Fibroblast of lung (primary cell): ENCODE results near the gene BCKDK. TPM values are rescaled to one million over a fixed set of nuclear protein-coding genes. Genes with fewer than 3 reads are reported as not detected.
A peak's percentile ranks its signal among the peaks of the same experiment; 100 is the strongest.
"Not testable (repeated sequence)": the region's sequence is repeated elsewhere in the genome, so short reads cannot be mapped to it uniquely, and the experiment has no call there.

ENCODE experiments used
- DNase-seq, 2 donors: peaks; one replicate each; pipeline versions ENCODE4 v3.0.0 to v3.0.0-alpha.2; 2010; ENCODE audit warnings: low read depth in 2 of 2
- H2AFZ ChIP-seq: 2 replicates; pipeline ENCODE4 v1.5.1; 2012; ENCODE audit warnings: low read length, control low read depth, inconsistent platforms
- H3K27ac ChIP-seq: 2 replicates; pipeline ENCODE4 v1.5.1; 2011; ENCODE audit warnings: low read length, control low read depth; ENCODE audit not compliant: insufficient read depth
- H3K27me3 ChIP-seq: 2 replicates; pipeline ENCODE4 v1.5.1; 2011; ENCODE audit warnings: mild to moderate bottlenecking, low read length; ENCODE audit not compliant: control insufficient read depth, insufficient read depth
- H3K36me3 ChIP-seq: 2 replicates; pipeline ENCODE4 v1.5.1; 2011; ENCODE audit warnings: low read length; ENCODE audit not compliant: control insufficient read depth, insufficient read depth
- H3K4me1 ChIP-seq: 2 replicates; pipeline ENCODE4 v1.5.1; 2011; ENCODE audit warnings: low read length; ENCODE audit not compliant: control insufficient read depth, insufficient read depth; ENCODE audit errors: extremely low read depth
- H3K4me2 ChIP-seq: 2 replicates; pipeline ENCODE4 v1.5.1; 2011; ENCODE audit warnings: low read length, control low read depth; ENCODE audit not compliant: insufficient read depth; ENCODE audit errors: extremely low read depth
- H3K4me3 ChIP-seq, 4 experiments: fragments of 200-600 bp in 1 of 4; sonication (generic) in 1 of 4; replicated peaks in 1 of 4; 2 replicates each; pipeline ENCODE4 v1.5.1; 2011 to 2016; ENCODE audit warnings: low read length in 4 of 4, low read depth in 3 of 4, mild to moderate bottlenecking in 3 of 4, control low read depth in 2 of 4, inconsistent platforms in 1 of 4, mixed read lengths in 1 of 4; ENCODE audit not compliant: insufficient read depth in 1 of 4; ENCODE audit errors: control extremely low read depth in 1 of 4
- H3K79me2 ChIP-seq: 2 replicates; pipeline ENCODE4 v1.5.1; 2012; ENCODE audit warnings: mild to moderate bottlenecking, low read length, inconsistent platforms; ENCODE audit not compliant: control insufficient read depth, insufficient read depth
- H3K9ac ChIP-seq: 2 replicates; pipeline ENCODE4 v1.5.1; 2011; ENCODE audit warnings: mild to moderate bottlenecking, low read length, control low read depth; ENCODE audit not compliant: insufficient read depth
- H3K9me3 ChIP-seq: 2 replicates; pipeline ENCODE4 v1.5.1; 2012; ENCODE audit warnings: low read depth, low read length; ENCODE audit not compliant: control insufficient read depth, insufficient read depth
- H4K20me1 ChIP-seq: 2 replicates; pipeline ENCODE4 v1.5.1; 2011; ENCODE audit warnings: low read length; ENCODE audit not compliant: control insufficient read depth, insufficient read depth; ENCODE audit errors: extremely low read depth
- EZH2 ChIP-seq: IDR thresholded peaks from 2 replicates; pipeline ENCODE4 v1.5.1; 2012; ENCODE audit warnings: low read length, control low read depth, mild to moderate bottlenecking; ENCODE audit errors: missing control alignments
- polyA plus RNA-seq, 2 donors: library from polyadenylated mRNA; depleted of rRNA in 1 of 2; stranded (reverse) in 1 of 2; unstranded in 1 of 2; fragments of >200 nt; gene quantifications; 2 replicates each; pipeline ENCODE4 v1.2.1, GENCODE V29; 2011 to 2012; ENCODE audit warnings: missing spikeins in 1 of 2
- total RNA-seq: library from RNA; depleted of rRNA; stranded (reverse); fragments of >200 nt; gene quantifications from 2 replicates; pipeline ENCODE4 v1.2.1, GENCODE V29; 2014
- TF ChIP-seq, protein P1 (sequence below), 2 donors: IDR thresholded peaks in 1 of 2; conservative IDR thresholded peaks in 1 of 2; 1 replicate in 1 of 2; 2 replicates in 1 of 2; pipeline ENCODE4 v1.5.1; 2011 to 2012; ENCODE audit warnings: low read length in 2 of 2, control low read depth in 1 of 2, inconsistent platforms in 1 of 2, low read depth in 1 of 2, mild to moderate bottlenecking in 1 of 2

BCKDK gene
- total and polyA plus RNA-seq, 2 donors (not counting 1 experiment from before 2014, with no cell fraction given): 18.5 to 34.8 TPM

DNA sequence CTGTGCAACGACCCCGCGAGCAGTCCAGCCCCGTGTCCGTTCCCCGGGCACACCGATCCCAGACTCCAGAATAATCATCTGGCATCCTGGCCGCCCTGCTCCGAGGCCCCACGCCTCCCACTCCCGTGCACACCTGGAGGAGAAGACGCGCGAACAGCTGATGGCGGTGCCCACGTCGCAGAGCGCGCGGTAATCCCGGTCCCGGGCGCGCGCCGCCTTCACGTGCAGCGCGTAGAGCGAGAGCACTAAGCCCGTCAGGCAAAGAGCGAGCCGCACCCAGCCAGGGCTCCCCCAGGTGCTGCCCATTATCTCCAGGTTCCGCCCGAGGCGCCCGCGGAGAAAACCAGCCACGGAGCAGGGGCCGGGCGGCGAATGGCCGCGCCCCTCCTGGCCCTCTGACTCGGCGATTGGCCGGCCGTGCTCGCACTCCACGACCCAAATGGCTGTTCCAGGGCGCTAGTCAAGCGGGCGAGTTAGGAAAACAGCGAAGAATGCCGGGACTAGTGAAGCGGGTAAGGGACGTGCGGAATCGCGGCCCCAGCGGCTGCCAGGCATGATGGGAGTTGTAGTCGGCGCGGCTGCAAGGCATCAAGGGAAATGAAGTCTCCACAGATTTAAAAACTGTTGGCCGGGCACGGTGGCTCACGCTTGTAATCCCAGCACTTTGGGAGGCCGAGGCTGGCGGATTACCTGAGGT is 13.6 kb upstream of the BCKDK start, which contains the start of gene VKORC1:
Gene VKORC1, minus strand, starts transcription at position 374 of the 697 bp plus-strand sequence. Its CDS starts 68 bp downstream, at position 306.
- Histone ChIP-seq H3K27ac (peak within 1 kb of the TSS; percentile 78), H3K4me2 (peak within 1 kb of the TSS; percentile 97), H3K36me3 (peaks cover 6% of the 10 kb centered on the region), H3K27me3 (no peaks in the 10 kb centered on the region), H3K4me3 (peak within 1 kb of the TSS; percentile 85 to 99 (median 90)), H3K9ac (peak within 1 kb of the TSS; percentile 84), H4K20me1 (no peaks in the 10 kb centered on the region), H3K4me1 (peaks cover 3% of the 10 kb centered on the region), H3K9me3 (no peaks in the 10 kb centered on the region), H2AFZ (peak within 1 kb of the TSS; percentile 85), H3K79me2 (peaks cover 21% of the 10 kb centered on the region)
- peak; percentile 97 for DNase-seq
- no peak for TF ChIP-seq EZH2
- TF ChIP-seq, protein P1, sequence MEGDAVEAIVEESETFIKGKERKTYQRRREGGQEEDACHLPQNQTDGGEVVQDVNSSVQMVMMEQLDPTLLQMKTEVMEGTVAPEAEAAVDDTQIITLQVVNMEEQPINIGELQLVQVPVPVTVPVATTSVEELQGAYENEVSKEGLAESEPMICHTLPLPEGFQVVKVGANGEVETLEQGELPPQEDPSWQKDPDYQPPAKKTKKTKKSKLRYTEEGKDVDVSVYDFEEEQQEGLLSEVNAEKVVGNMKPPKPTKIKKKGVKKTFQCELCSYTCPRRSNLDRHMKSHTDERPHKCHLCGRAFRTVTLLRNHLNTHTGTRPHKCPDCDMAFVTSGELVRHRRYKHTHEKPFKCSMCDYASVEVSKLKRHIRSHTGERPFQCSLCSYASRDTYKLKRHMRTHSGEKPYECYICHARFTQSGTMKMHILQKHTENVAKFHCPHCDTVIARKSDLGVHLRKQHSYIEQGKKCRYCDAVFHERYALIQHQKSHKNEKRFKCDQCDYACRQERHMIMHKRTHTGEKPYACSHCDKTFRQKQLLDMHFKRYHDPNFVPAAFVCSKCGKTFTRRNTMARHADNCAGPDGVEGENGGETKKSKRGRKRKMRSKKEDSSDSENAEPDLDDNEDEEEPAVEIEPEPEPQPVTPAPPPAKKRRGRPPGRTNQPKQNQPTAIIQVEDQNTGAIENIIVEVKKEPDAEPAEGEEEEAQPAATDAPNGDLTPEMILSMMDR (conservative IDR thresholded peaks at IDR 0.05 in 1 of 2, IDR thresholded peaks at IDR 0.05 in 1 of 2; ENCODE audit: low read depth in 1 of 2, low read length in 2 of 2): no peak

DNA sequence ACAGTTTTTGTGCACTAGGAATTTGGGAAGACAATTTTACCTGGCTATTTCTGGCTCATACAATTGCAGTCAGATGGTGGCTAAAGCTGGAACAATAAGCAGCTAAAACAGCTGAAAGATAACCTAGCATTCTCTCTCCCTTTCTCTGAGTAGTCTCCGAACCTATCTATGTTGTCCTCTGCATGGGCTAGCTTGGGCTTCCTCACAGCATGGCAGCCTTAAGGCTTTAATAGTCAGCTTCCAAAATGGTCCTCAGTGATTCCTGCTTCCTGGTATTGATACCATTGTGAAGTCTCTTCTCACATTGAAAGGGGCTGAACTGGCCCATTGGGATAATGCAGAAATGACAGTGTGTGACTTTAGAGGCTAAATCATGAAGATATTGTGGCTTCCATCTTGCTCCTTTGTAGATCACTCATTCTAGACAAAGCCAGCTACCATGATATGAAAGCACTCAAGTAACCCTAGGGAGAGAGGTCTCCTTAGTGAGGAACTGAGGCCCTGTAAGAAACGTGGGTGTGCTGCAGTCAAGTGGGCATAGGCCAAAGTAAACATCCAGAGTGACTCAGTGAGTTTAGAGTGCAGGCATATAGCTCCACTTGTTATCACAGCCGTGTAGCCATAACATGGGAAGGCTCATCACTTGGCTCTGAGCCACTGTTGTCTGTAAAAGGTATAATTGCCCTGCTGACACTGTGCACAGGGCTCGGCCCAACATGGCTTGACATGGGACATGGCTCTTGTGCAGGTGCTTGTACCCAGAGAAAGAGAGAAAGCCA is 8.1 kb upstream of the BCKDK start:
- Histone ChIP-seq H3K79me2 (no peaks in the 10 kb centered on the region), H3K4me2 (no peak overlapping the region), H3K27ac (no peak overlapping the region), H3K36me3 (no peaks in the 10 kb centered on the region), H3K27me3 (no peaks in the 10 kb centered on the region), H4K20me1 (no peaks in the 10 kb centered on the region), H3K9me3 (no peaks in the 10 kb centered on the region), H2AFZ (peak overlapping the region; percentile 17), H3K4me1 (no peaks in the 10 kb centered on the region), H3K9ac (no peak overlapping the region), H3K4me3 (no peak overlapping the region)
- DNase-seq: peak; percentile 21 to 58
- TF ChIP-seq EZH2: no peak
- TF ChIP-seq, protein P1 (conservative IDR thresholded peaks at IDR 0.05 in 1 of 2, IDR thresholded peaks at IDR 0.05 in 1 of 2; ENCODE audit: low read depth in 1 of 2, low read length in 2 of 2): no peak

DNA sequence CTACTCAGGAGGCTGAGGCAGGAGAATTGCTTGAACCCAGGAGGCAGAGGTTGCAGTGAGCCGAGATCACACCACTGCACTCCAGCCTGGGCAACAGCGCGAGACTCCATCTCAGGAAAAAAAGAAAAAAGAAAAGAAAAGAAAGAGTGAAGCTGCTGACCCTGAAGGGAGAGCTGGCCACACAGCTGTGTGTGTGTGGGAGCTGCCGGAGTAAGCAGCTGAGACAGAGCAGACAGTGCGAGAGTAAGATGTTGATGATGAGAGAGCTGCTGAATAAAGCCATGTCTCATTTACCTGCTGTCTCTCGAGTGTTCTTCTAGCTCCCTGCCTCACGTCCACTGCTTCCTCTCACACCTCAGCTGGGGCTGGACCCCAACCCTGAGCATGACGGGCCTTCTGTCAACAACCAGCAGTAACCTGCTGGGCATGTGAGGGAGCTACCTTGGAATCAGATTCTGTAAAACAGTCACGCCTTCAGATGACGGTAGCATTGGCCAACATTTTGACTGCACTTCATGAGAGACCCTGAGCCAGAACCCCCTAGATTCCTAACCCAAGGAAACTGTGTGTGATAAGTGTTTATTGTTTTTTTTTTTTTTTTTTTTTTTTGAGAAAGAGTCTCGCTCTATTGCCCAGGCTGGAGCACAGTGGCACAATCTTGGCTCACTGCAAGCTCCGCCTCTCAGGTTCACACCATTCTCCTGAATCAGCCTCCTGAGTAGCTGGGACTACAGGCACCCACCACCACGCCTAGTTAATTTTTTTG is 7.1 kb upstream of the BCKDK start:
- not testable (repeated sequence) for H3K9me3 ChIP-seq, H4K20me1 ChIP-seq, H3K4me2 ChIP-seq, H3K4me1 ChIP-seq, DNase-seq, H3K9ac ChIP-seq, H3K4me3 ChIP-seq, H3K27me3 ChIP-seq, H3K36me3 ChIP-seq, H2AFZ ChIP-seq, H3K79me2 ChIP-seq, H3K27ac ChIP-seq
